PC-9 (cell line): ENCODE measurements around the gene E2F3. TPM values are rescaled to one million over a fixed set of nuclear protein-coding genes. Genes with fewer than 3 reads are reported as not detected.

Source experiments
- BruUV-seq: library from RNA; stranded (reverse); fragments of 400-500 nt; replicated peaks from 2 replicates; lab custom pipeline; 2021; lab: Mats Ljungman, UMichigan
- CTCF ChIA-PET: fragments of 300-600 bp; sonication (Branson Sonifier 250); formaldehyde crosslinking; loops from one replicate; lab custom pipeline; 2022; ENCODE audit warnings: antibody characterized with exemption; lab: Charles Lee
- POLR2A ChIA-PET: fragments of 300-600 bp; sonication (Branson Sonifier 250); formaldehyde crosslinking; loops from one replicate; lab custom pipeline; 2022; ENCODE audit warnings: antibody characterized with exemption; ENCODE audit not compliant: unreplicated experiment; lab: Charles Lee
- DNase-seq, 2 experiments: peaks; one replicate each; pipeline versions ENCODE4 v3.0.0 to v3.0.0-alpha.2; 2015 to 2022; ENCODE audit warnings: mixed read lengths in 1 of 2
- H2AFZ ChIP-seq: fragments of 200-600 bp; sonication (generic); 2 replicates; pipeline ENCODE4 v1.8.1; 2017; ENCODE audit warnings: antibody characterized with exemption
- H3F3A ChIP-seq: fragments of 200-600 bp; sonication (generic); 2 replicates; pipeline ENCODE4 v1.8.1; 2017; ENCODE audit warnings: antibody characterized with exemption, mild to moderate bottlenecking, low read depth; ENCODE audit not compliant: insufficient read depth
- H3K27ac ChIP-seq: fragments of 200-600 bp; sonication (generic); 2 replicates; pipeline ENCODE4 v1.6.1; 2016; ENCODE audit warnings: mixed run types
- H3K27me3 ChIP-seq: fragments of 200-600 bp; sonication (generic); 2 replicates; pipeline ENCODE4 v1.6.1; 2016; ENCODE audit warnings: low read depth, mixed run types; ENCODE audit not compliant: insufficient read depth
- H3K36me3 ChIP-seq: fragments of 200-600 bp; sonication (generic); 2 replicates; pipeline ENCODE4 v1.6.1; 2016; ENCODE audit warnings: low read depth, mixed run types
- H3K4me1 ChIP-seq: fragments of 200-600 bp; sonication (generic); replicated peaks from 2 replicates; pipeline ENCODE4 v1.6.1; 2016; ENCODE audit warnings: mixed run types; ENCODE audit not compliant: insufficient read depth
- H3K4me2 ChIP-seq: fragments of 200-600 bp; sonication (generic); 2 replicates; pipeline ENCODE4 v1.6.1; 2017; ENCODE audit warnings: mixed run types
- H3K4me3 ChIP-seq: fragments of 200-600 bp; sonication (generic); 2 replicates; pipeline ENCODE4 v1.6.1; 2016; ENCODE audit warnings: mixed run types
- H3K79me2 ChIP-seq: fragments of 200-600 bp; sonication (generic); 2 replicates; pipeline ENCODE4 v1.6.1; 2017; ENCODE audit warnings: low read depth, mixed run types
- H3K9me2 ChIP-seq: fragments of 200-600 bp; sonication (generic); 2 replicates; pipeline ENCODE4 v1.8.1; 2017; ENCODE audit warnings: mild to moderate bottlenecking; ENCODE audit not compliant: insufficient read depth
- H3K9me3 ChIP-seq: fragments of 200-600 bp; sonication (generic); 2 replicates; pipeline ENCODE4 v1.8.1; 2016; ENCODE audit warnings: low read depth; ENCODE audit not compliant: insufficient read depth
- H4K20me1 ChIP-seq: fragments of 200-600 bp; sonication (generic); 2 replicates; pipeline ENCODE4 v1.8.1; 2017; ENCODE audit not compliant: insufficient read depth
- EZH2 ChIP-seq: fragments of 200-600 bp; sonication (generic); IDR thresholded peaks from 2 replicates; pipeline ENCODE4 v1.8.0; 2017; ENCODE audit warnings: antibody characterized with exemption, low read depth
- intact Hi-C: fragments of 100-400 bp; cut with micrococcal nuclease; formaldehyde crosslinking; loops from one replicate; pipeline ENCODE4 v1.10.0; 2022; ENCODE audit not compliant: unreplicated experiment
- total RNA-seq: library from RNA; stranded (reverse); gene quantifications from 2 replicates; pipeline ENCODE4 v1.2.3, GENCODE V29; 2021
- TF ChIP-seq, protein P1 (sequence below): fragments of 200-600 bp; sonication (generic); conservative IDR thresholded peaks from 2 replicates; pipeline ENCODE4 v1.6.1; 2017; ENCODE audit warnings: mixed run types, antibody characterized with exemption, mild to moderate bottlenecking, moderate library complexity

The E2F3 gene
- total RNA-seq, 1 experiment from 2014 or later, result 20.0 TPM

DNA sequence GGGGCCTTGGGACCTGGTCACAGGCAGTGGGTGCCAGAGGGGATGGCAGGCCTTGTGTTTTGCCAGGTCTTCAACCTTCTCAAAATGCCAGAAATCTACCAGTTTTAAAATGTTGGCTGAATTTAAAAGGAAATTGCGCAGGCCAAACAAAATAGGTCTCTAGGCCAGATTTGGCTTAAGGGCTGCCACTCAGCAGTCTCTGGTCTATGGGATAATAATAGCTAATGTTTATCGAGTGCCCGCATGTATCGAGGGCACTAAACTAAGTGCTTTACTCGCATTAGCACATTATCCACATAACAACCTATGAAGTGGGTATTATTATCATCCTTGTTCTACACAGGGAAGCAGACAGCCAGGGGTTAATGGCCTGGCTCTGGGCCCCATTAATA, 11.0 kb downstream of the E2F3 start:
- no peak for TF ChIP-seq EZH2
- TF ChIP-seq, protein P1, sequence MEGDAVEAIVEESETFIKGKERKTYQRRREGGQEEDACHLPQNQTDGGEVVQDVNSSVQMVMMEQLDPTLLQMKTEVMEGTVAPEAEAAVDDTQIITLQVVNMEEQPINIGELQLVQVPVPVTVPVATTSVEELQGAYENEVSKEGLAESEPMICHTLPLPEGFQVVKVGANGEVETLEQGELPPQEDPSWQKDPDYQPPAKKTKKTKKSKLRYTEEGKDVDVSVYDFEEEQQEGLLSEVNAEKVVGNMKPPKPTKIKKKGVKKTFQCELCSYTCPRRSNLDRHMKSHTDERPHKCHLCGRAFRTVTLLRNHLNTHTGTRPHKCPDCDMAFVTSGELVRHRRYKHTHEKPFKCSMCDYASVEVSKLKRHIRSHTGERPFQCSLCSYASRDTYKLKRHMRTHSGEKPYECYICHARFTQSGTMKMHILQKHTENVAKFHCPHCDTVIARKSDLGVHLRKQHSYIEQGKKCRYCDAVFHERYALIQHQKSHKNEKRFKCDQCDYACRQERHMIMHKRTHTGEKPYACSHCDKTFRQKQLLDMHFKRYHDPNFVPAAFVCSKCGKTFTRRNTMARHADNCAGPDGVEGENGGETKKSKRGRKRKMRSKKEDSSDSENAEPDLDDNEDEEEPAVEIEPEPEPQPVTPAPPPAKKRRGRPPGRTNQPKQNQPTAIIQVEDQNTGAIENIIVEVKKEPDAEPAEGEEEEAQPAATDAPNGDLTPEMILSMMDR, result no peak
- BruUV-seq, result no TSS peak
- Histone ChIP-seq H3K9me2 (no peaks in the 10 kb centered on the region), H3K9me3 (no peaks in the 10 kb centered on the region), H4K20me1 (peaks cover 83% of the 10 kb centered on the region), H3K27ac (no peak overlapping the region), H2AFZ (no peak overlapping the region), H3K4me1 (no peaks in the 10 kb centered on the region), H3F3A (no peaks in the 10 kb centered on the region), H3K4me3 (no peak overlapping the region), H3K79me2 (peaks cover 99% of the 10 kb centered on the region), H3K36me3 (0 out of 2 replicates have a peak, but pooled peaks cover 9% of the 10 kb centered on the region), H3K27me3 (no peaks in the 10 kb centered on the region), H3K4me2 (no peak overlapping the region)
- no peak for DNase-seq
- intact Hi-C loops, result no loop called here
- POLR2A ChIA-PET, result no interaction called here
- CTCF ChIA-PET, result no interaction called here

DNA sequence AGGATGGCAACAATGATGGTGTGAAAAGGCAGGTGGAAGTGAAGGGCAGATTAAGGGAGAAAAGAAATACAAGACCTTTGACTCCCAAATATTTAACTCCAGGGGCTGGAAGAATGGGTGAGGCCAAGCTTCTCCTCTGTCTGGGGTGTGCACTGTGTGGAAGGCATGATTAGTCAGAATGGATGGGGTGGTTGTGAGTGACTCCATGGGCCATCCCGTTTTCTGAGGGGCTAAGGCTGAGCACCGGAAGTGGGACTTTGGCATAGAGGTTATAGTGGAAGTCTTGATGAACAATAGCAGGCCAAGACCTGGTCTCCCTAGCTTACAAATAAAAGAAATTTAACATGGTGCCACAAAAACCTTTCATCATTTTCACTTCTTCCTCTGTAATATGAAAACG, 12.1 kb downstream of the E2F3 start:
- no peak overlapping the region for H3K27ac ChIP-seq
- no TSS peak for BruUV-seq
- intact Hi-C loops, result no loop called here
- H3K9me3 ChIP-seq, result no peaks in the 10 kb centered on the region
- H3K36me3 ChIP-seq, result 0 out of 2 replicates have a peak, but pooled peaks cover 5% of the 10 kb centered on the region
- H2AFZ ChIP-seq, result no peak overlapping the region
- peaks cover 89% of the 10 kb centered on the region for H4K20me1 ChIP-seq
- POLR2A ChIA-PET, result no interaction called here
- peaks cover 97% of the 10 kb centered on the region for H3K79me2 ChIP-seq
- no peak overlapping the region for H3K4me2 ChIP-seq
- no peaks in the 10 kb centered on the region for H3K27me3 ChIP-seq
- CTCF ChIA-PET, result no interaction called here
- no peak overlapping the region for H3K4me3 ChIP-seq
- no peaks in the 10 kb centered on the region for H3K4me1 ChIP-seq
- no peak for DNase-seq
- H3F3A ChIP-seq, result no peaks in the 10 kb centered on the region
- no peaks in the 10 kb centered on the region for H3K9me2 ChIP-seq
- TF ChIP-seq, protein P1, result no peak
- no peak for TF ChIP-seq EZH2

DNA sequence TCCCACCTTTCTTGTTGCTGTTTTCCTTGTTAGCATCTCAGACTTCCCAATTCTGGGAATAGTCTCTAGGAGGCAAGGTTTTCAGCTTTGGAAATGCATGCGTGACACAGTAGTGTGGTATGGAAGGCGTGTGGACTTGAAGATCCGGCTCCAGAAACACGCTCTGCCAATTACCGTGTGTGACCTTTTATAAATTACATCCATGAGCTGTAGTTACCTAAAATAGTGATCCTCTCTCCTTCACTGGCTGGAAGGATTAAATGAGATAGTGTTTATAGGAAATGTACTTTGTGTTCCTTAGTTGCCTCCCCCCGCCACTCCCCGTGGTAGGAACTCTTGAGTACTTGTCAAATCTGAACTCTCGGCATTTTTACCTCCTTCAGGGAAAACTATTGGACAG, 13.0 kb downstream of the E2F3 start:
- Histone ChIP-seq H3F3A (no peaks in the 10 kb centered on the region), H4K20me1 (peaks cover 88% of the 10 kb centered on the region), H3K4me3 (no peak overlapping the region), H2AFZ (no peak overlapping the region), H3K9me2 (no peaks in the 10 kb centered on the region), H3K27me3 (no peaks in the 10 kb centered on the region), H3K9me3 (no peaks in the 10 kb centered on the region), H3K4me2 (no peak overlapping the region), H3K4me1 (no peaks in the 10 kb centered on the region), H3K36me3 (0 out of 2 replicates have a peak, but pooled peaks cover 5% of the 10 kb centered on the region), H3K27ac (no peak overlapping the region), H3K79me2 (peaks cover 96% of the 10 kb centered on the region)
- POLR2A ChIA-PET, result no interaction called here
- BruUV-seq, result no TSS peak
- TF ChIP-seq EZH2, result no peak
- TF ChIP-seq, protein P1, result no peak
- intact Hi-C loops, result no loop called here
- CTCF ChIA-PET, result no interaction called here
- no peak for DNase-seq
